Progenitor cell of endocrine pancreas (in vitro differentiated cells): ENCODE data around the gene METTL14. TPM values are rescaled to one million over a fixed set of nuclear protein-coding genes. Genes with fewer than 3 reads are reported as not detected.

Experiments
- DNase-seq: peaks from one replicate; pipeline ENCODE4 v3.0.0; 2021; ENCODE audit warnings: low spot score; ENCODE audit not compliant: unreplicated experiment
- H3K27ac Mint-ChIP-seq: 2 replicates; pipeline ENCODE4 v1.8.0; 2021; ENCODE audit warnings: mild to moderate bottlenecking, moderate library complexity, mixed read lengths
- H3K27me3 Mint-ChIP-seq: 2 replicates; pipeline ENCODE4 v1.8.0; 2021; ENCODE audit warnings: mixed read lengths
- H3K36me3 Mint-ChIP-seq: 2 replicates; pipeline ENCODE4 v1.8.0; 2022; ENCODE audit warnings: mixed read lengths; ENCODE audit not compliant: insufficient read depth
- H3K4me1 Mint-ChIP-seq: 2 replicates; pipeline ENCODE4 v1.8.0; 2021; ENCODE audit warnings: low read depth, mixed read lengths
- H3K4me3 Mint-ChIP-seq: 2 replicates; pipeline ENCODE4 v1.8.0; 2021; ENCODE audit warnings: low read depth, mild to moderate bottlenecking, moderate library complexity, mixed read lengths
- H3K9me3 Mint-ChIP-seq: 2 replicates; pipeline ENCODE4 v1.8.0; 2021; ENCODE audit warnings: low read depth, mixed read lengths
- CTCF ChIP-seq: fragments of 200-600 bp; sonication (generic); IDR thresholded peaks from one replicate; pipeline ENCODE4 v1.5.0; 2021; ENCODE audit warnings: antibody characterized with exemption, mild to moderate bottlenecking; ENCODE audit not compliant: unreplicated experiment
- total RNA-seq: library from RNA; stranded (reverse); gene quantifications from 2 replicates; pipeline ENCODE4 v1.2.1, GENCODE V29; 2021

METTL14 gene
- total RNA-seq, 1 donor from 2014 or later = 56.7 TPM

- no peaks in the 10 kb centered on the region for H3K27me3 Mint-ChIP-seq
- DNase-seq = no peak
- no peak for TF ChIP-seq CTCF
- H3K27ac Mint-ChIP-seq = no peak overlapping the region
- H3K9me3 Mint-ChIP-seq = no peaks in the 10 kb centered on the region
- peaks cover 6% of the 10 kb centered on the region for H3K36me3 Mint-ChIP-seq
- H3K4me3 Mint-ChIP-seq = no peak overlapping the region
- H3K4me1 Mint-ChIP-seq = no peaks in the 10 kb centered on the region
Observed at GRCh38 chr4:118741301-118741855, 56.2 kb downstream of the METTL14 start.

GRCh38 chr4:118742050-118742449 lies 56.9 kb downstream of the METTL14 start:
- Mint-ChIP-seq H3K27ac (no peak overlapping the region), H3K4me3 (no peak overlapping the region), H3K9me3 (no peaks in the 10 kb centered on the region), H3K36me3 (peaks cover 6% of the 10 kb centered on the region), H3K4me1 (no peaks in the 10 kb centered on the region), H3K27me3 (no peaks in the 10 kb centered on the region)
- TF ChIP-seq CTCF = no peak
- no peak for DNase-seq

- peaks cover 4% of the 10 kb centered on the region for H3K36me3 Mint-ChIP-seq
Observed at GRCh38 chr4:118743867-118744266, 58.7 kb downstream of the METTL14 start.

GRCh38 chr4:118745357-118745756 lies 60.2 kb downstream of the METTL14 start:
- Mint-ChIP-seq H3K9me3 (no peaks in the 10 kb centered on the region), H3K27ac (no peak overlapping the region), H3K4me1 (no peaks in the 10 kb centered on the region), H3K27me3 (no peaks in the 10 kb centered on the region), H3K4me3 (no peak overlapping the region), H3K36me3 (peaks cover 2% of the 10 kb centered on the region)
- no peak for DNase-seq
- no peak for TF ChIP-seq CTCF

More at GRCh38 chr4:118743867-118744266, 58.7 kb downstream of the METTL14 start:
- Mint-ChIP-seq H3K27ac (no peak overlapping the region), H3K9me3 (no peaks in the 10 kb centered on the region), H3K27me3 (no peaks in the 10 kb centered on the region), H3K4me3 (no peak overlapping the region), H3K4me1 (no peaks in the 10 kb centered on the region)
- TF ChIP-seq CTCF = no peak
- DNase-seq = no peak

- peaks cover 2% of the 10 kb centered on the region for H3K36me3 Mint-ChIP-seq
- no peak for DNase-seq
- H3K4me1 Mint-ChIP-seq = no peaks in the 10 kb centered on the region
- no peaks in the 10 kb centered on the region for H3K9me3 Mint-ChIP-seq
- no peak overlapping the region for H3K4me3 Mint-ChIP-seq
- no peak for TF ChIP-seq CTCF
- H3K27ac Mint-ChIP-seq = no peak overlapping the region
- H3K27me3 Mint-ChIP-seq = no peaks in the 10 kb centered on the region
Observed at GRCh38 chr4:118746251-118746919, 61.2 kb downstream of the METTL14 start.
